ENCODE measurements around the gene USP16.

Gene USP16

DNA sequence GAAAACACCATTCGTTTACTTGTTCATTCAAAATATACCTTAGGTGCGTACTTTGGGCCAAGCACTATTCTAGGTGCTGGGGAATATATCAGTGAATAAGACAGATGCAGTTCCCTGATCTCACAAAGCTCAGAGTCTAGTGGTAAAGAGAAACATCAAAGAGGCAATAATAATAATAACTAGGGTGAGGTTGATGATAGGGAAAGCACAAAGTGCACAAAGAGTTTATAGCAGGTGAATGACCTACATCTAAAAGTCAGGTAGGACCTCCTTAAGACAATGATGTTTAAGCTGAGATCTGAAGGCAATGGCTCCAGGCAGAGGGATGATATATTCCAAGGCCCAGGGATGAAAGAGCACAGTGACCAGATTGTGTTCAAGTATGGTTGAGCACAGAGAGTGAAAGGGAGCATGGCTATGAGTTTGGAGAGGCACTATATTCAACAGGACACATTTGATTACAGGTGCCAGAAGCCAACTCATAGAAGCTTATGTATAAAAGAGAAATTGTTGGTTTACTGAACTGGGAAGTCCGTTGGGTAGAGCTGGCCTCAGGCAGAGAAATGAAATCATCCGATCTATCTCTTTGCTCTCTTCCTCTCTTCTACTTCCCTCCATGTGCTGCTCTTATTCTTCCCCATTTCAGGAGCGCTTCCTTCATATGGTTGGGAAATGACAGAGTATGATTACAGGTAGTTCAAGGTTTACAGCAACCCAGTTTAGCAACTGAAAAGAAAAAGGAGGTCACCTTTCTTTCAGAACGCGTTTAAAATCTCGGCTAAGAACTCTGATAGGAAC is 71.9 kb downstream of the USP16 start:
- no peaks in the 10 kb centered on the region for H3K27me3 ChIP-seq (ENCODE audit: insufficient read depth, low read length, poor library complexity)
- H3K36me3 ChIP-seq (ENCODE audit: insufficient read depth, low read length), result no peaks in the 10 kb centered on the region
- no peak overlapping the region for H3K27ac ChIP-seq (ENCODE audit: low read length)
- ATAC-seq (ENCODE audit: insufficient read depth, low read depth) (no peak), DNase-seq (no peak)
- no peaks in the 10 kb centered on the region for H3K79me2 ChIP-seq (ENCODE audit: insufficient read depth, low read length)
- no peak overlapping the region for H3K9ac ChIP-seq (ENCODE audit: low read depth, low read length)
- H2AFZ ChIP-seq (ENCODE audit: low read depth, low read length), result no peak overlapping the region; the same call in 1 of the 2 replicates
- H3K4me3 ChIP-seq (ENCODE audit: low read depth in 1 of 2, low read length in 2 of 2), result no peak overlapping the region
- no peak for TF ChIP-seq EZH2 (IDR thresholded peaks at IDR 0.05; ENCODE audit: borderline replicate concordance, low read depth, low read length, severe bottlenecking)
- TF ChIP-seq, protein P1, sequence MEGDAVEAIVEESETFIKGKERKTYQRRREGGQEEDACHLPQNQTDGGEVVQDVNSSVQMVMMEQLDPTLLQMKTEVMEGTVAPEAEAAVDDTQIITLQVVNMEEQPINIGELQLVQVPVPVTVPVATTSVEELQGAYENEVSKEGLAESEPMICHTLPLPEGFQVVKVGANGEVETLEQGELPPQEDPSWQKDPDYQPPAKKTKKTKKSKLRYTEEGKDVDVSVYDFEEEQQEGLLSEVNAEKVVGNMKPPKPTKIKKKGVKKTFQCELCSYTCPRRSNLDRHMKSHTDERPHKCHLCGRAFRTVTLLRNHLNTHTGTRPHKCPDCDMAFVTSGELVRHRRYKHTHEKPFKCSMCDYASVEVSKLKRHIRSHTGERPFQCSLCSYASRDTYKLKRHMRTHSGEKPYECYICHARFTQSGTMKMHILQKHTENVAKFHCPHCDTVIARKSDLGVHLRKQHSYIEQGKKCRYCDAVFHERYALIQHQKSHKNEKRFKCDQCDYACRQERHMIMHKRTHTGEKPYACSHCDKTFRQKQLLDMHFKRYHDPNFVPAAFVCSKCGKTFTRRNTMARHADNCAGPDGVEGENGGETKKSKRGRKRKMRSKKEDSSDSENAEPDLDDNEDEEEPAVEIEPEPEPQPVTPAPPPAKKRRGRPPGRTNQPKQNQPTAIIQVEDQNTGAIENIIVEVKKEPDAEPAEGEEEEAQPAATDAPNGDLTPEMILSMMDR (IDR thresholded peaks at IDR 0.05; ENCODE audit: borderline replicate concordance, extremely low read depth, low read length, poor library complexity, severe bottlenecking), result no peak
- H4K20me1 ChIP-seq (ENCODE audit: insufficient read depth, low read length), result no peaks in the 10 kb centered on the region
- no peaks in the 10 kb centered on the region for H3K9me3 ChIP-seq (ENCODE audit: insufficient read depth, low read length, severe bottlenecking)
- no peak overlapping the region for H3K4me2 ChIP-seq (ENCODE audit: insufficient read depth, low read length)
- peaks cover 5% of the 10 kb centered on the region; the same call in 1 of the 2 replicates for H3K4me1 ChIP-seq (ENCODE audit: insufficient read depth, low read length)

DNA sequence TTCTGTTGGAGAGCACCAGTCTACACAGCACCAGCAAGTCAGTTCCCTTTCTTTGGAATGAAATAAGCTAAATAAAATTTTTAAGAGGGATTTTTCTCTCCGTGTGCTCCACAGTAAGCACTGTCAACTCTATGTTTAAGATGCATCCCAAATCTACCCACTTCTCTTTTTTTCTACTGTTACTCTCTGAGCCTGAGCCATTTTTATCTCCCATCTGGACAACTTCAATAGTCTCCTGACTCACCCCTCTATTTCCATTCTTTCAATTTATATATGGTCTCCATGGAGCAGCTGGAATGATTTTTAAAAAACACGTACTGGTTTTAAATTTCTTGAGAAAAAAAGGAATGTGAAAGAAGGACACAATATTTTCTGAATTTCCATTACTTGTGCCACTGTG is 73.7 kb downstream of the USP16 start:
- H3K9me3 ChIP-seq (ENCODE audit: insufficient read depth, low read length, severe bottlenecking), result no peaks in the 10 kb centered on the region
- H3K9ac ChIP-seq (ENCODE audit: low read depth, low read length), result no peak overlapping the region
- ATAC-seq (ENCODE audit: insufficient read depth, low read depth), result no peak
- H3K27me3 ChIP-seq (ENCODE audit: insufficient read depth, low read length, poor library complexity), result no peaks in the 10 kb centered on the region
- no peak for DNase-seq
- no peak for TF ChIP-seq EZH2 (IDR thresholded peaks at IDR 0.05; ENCODE audit: borderline replicate concordance, low read depth, low read length, severe bottlenecking)
- TF ChIP-seq, protein P1 (IDR thresholded peaks at IDR 0.05; ENCODE audit: borderline replicate concordance, extremely low read depth, low read length, poor library complexity, severe bottlenecking), result no peak
- no peak overlapping the region for H2AFZ ChIP-seq (ENCODE audit: low read depth, low read length)
- H3K4me2 ChIP-seq (ENCODE audit: insufficient read depth, low read length), result no peak overlapping the region
- H4K20me1 ChIP-seq (ENCODE audit: insufficient read depth, low read length), result no peaks in the 10 kb centered on the region
- no peak overlapping the region for H3K4me3 ChIP-seq (ENCODE audit: low read depth in 1 of 2, low read length in 2 of 2)
- peaks cover 5% of the 10 kb centered on the region; the same call in 1 of the 2 replicates for H3K4me1 ChIP-seq (ENCODE audit: insufficient read depth, low read length)
- no peaks in the 10 kb centered on the region for H3K36me3 ChIP-seq (ENCODE audit: insufficient read depth, low read length)
- no peak overlapping the region for H3K27ac ChIP-seq (ENCODE audit: low read length)
- no peaks in the 10 kb centered on the region for H3K79me2 ChIP-seq (ENCODE audit: insufficient read depth, low read length)

DNA sequence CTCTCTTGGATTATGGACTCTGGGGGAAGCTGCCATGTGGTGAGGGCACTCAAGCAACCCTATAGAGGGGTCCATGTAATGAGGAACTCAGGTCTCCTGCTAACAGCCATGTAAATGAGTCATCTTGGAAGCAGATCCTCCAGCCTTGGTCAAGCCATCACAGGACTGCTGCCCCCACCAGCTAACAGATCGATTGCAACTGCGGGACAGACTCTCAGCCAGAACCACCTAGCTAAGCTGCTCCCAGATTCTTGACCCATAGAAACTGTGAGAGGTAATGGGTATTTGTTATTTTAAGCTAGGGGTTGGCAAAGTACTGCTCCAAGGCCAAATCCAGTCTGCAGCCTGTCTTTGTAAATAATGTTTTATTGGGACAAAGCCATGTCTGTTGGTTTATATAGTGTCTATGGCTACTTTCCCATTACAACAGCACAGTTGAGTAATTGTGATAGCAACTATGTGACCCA is 78.4 kb downstream of the USP16 start:
- peaks cover 5% of the 10 kb centered on the region; the same call in 1 of the 2 replicates for H3K4me1 ChIP-seq (ENCODE audit: insufficient read depth, low read length)
- H3K9ac ChIP-seq (ENCODE audit: low read depth, low read length), result no peak overlapping the region
- no peaks in the 10 kb centered on the region for H3K9me3 ChIP-seq (ENCODE audit: insufficient read depth, low read length, severe bottlenecking)
- H4K20me1 ChIP-seq (ENCODE audit: insufficient read depth, low read length), result no peaks in the 10 kb centered on the region
- H3K27ac ChIP-seq (ENCODE audit: low read length), result no peak overlapping the region
- H3K4me2 ChIP-seq (ENCODE audit: insufficient read depth, low read length), result no peak overlapping the region
- TF ChIP-seq EZH2 (IDR thresholded peaks at IDR 0.05; ENCODE audit: borderline replicate concordance, low read depth, low read length, severe bottlenecking), result no peak
- TF ChIP-seq, protein P1 (IDR thresholded peaks at IDR 0.05; ENCODE audit: borderline replicate concordance, extremely low read depth, low read length, poor library complexity, severe bottlenecking), result no peak
- ATAC-seq (ENCODE audit: insufficient read depth, low read depth), result no peak
- H3K36me3 ChIP-seq (ENCODE audit: insufficient read depth, low read length), result no peaks in the 10 kb centered on the region
- no peaks in the 10 kb centered on the region for H3K27me3 ChIP-seq (ENCODE audit: insufficient read depth, low read length, poor library complexity)
- DNase-seq, result no peak
- no peak overlapping the region for H3K4me3 ChIP-seq (ENCODE audit: low read depth in 1 of 2, low read length in 2 of 2)
- no peaks in the 10 kb centered on the region for H3K79me2 ChIP-seq (ENCODE audit: insufficient read depth, low read length)
- no peak overlapping the region for H2AFZ ChIP-seq (ENCODE audit: low read depth, low read length)

All from DND-41 (cell line).